Astrocyte (in vitro differentiated cells and primary cell): ENCODE data around the gene FCER1G. TPM values are rescaled to one million over a fixed set of nuclear protein-coding genes. Genes with fewer than 3 reads are reported as not detected.

Source experiments
- DNase-seq: peaks from one replicate; pipeline ENCODE4 v3.0.0-alpha.2; 2010; ENCODE audit warnings: low read depth
- FAIRE-seq: peaks from 2 replicates; lab custom pipeline; 2011; peaks lifted over from hg19 to GRCh38; lab: Jason Lieb, UNC
- H2AFZ ChIP-seq: 2 replicates; pipeline ENCODE4 v1.6.0; 2012; ENCODE audit warnings: low read depth, low read length, inconsistent platforms
- H3K27ac ChIP-seq: 2 replicates; pipeline ENCODE4 v1.5.1; 2011; ENCODE audit warnings: low read depth, low read length, inconsistent platforms
- H3K27me3 ChIP-seq: 2 replicates; pipeline ENCODE4 v1.6.0; 2011; ENCODE audit warnings: low read length, inconsistent platforms; ENCODE audit not compliant: insufficient read depth
- H3K36me3 ChIP-seq: 2 replicates; pipeline ENCODE4 v1.5.1; 2011; ENCODE audit warnings: low read length, inconsistent platforms; ENCODE audit not compliant: insufficient read depth
- H3K4me1 ChIP-seq: 2 replicates; pipeline ENCODE4 v1.5.1; 2011; ENCODE audit warnings: low read length, inconsistent platforms; ENCODE audit not compliant: insufficient read depth
- H3K4me2 ChIP-seq: 2 replicates; pipeline ENCODE4 v1.6.0; 2012; ENCODE audit warnings: low read length, inconsistent platforms
- H3K4me3 ChIP-seq: 2 replicates; pipeline ENCODE4 v1.5.1; 2011; ENCODE audit warnings: low read depth, mild to moderate bottlenecking, low read length, inconsistent platforms; ENCODE audit not compliant: insufficient read depth
- H3K79me2 ChIP-seq: 2 replicates; pipeline ENCODE4 v1.6.0; 2012; ENCODE audit warnings: mild to moderate bottlenecking, low read length, inconsistent platforms; ENCODE audit not compliant: insufficient read depth
- H3K9ac ChIP-seq: 2 replicates; pipeline ENCODE4 v1.6.0; 2012; ENCODE audit warnings: mild to moderate bottlenecking, low read length, inconsistent platforms
- H3K9me3 ChIP-seq: 2 replicates; pipeline ENCODE4 v1.5.1; 2012; ENCODE audit warnings: low read depth, mild to moderate bottlenecking, low read length, inconsistent platforms; ENCODE audit not compliant: insufficient read depth
- H4K20me1 ChIP-seq: 2 replicates; pipeline ENCODE4 v1.6.0; 2012; ENCODE audit warnings: low read length, inconsistent platforms; ENCODE audit not compliant: insufficient read depth
- H3K27ac Mint-ChIP-seq: one replicate; pipeline ENCODE4 v1.8.0; 2021; ENCODE audit warnings: mild to moderate bottlenecking, mixed read lengths; ENCODE audit not compliant: unreplicated experiment
- H3K27me3 Mint-ChIP-seq: one replicate; pipeline ENCODE4 v1.8.0; 2021; ENCODE audit warnings: low read depth, mixed read lengths; ENCODE audit not compliant: unreplicated experiment
- H3K36me3 Mint-ChIP-seq: one replicate; pipeline ENCODE4 v1.8.0; 2021; ENCODE audit warnings: low read depth, mixed read lengths; ENCODE audit not compliant: unreplicated experiment
- H3K4me1 Mint-ChIP-seq: one replicate; pipeline ENCODE4 v1.8.0; 2021; ENCODE audit warnings: low read depth, mixed read lengths; ENCODE audit not compliant: unreplicated experiment
- H3K4me3 Mint-ChIP-seq: one replicate; pipeline ENCODE4 v1.8.0; 2021; ENCODE audit warnings: mild to moderate bottlenecking, moderate library complexity, mixed read lengths; ENCODE audit not compliant: unreplicated experiment
- H3K9me3 Mint-ChIP-seq: one replicate; pipeline ENCODE4 v1.8.0; 2021; ENCODE audit warnings: mild to moderate bottlenecking, mixed read lengths; ENCODE audit not compliant: unreplicated experiment
- CTCF ChIP-seq: IDR thresholded peaks from 2 replicates; pipeline ENCODE4 v1.5.1; 2011; ENCODE audit warnings: low read depth, mild to moderate bottlenecking, inconsistent platforms, low read length, moderate library complexity; ENCODE audit not compliant: insufficient read depth
- EZH2 ChIP-seq: IDR thresholded peaks from 2 replicates; pipeline ENCODE4 v1.6.1; 2012; ENCODE audit warnings: mild to moderate bottlenecking, low read length, inconsistent platforms; ENCODE audit not compliant: insufficient read depth
- total RNA-seq: library from RNA; stranded (reverse); gene quantifications from 2 replicates; pipeline ENCODE4 v1.2.1, GENCODE V29; 2021

Gene FCER1G
- total RNA-seq, 1 donor from 2014 or later, result 0.68 TPM

GRCh38 chr1:161259765-161260164 lies 44.7 kb downstream of the FCER1G start:
- H3K27ac Mint-ChIP-seq, result no peak overlapping the region
- no peak for FAIRE-seq
- H3K9ac ChIP-seq, result no peak overlapping the region
- H3K9me3 ChIP-seq, result peaks cover 8% of the 10 kb centered on the region
- peaks cover 40% of the 10 kb centered on the region for H3K27me3 ChIP-seq
- DNase-seq, result no peak
- no peaks in the 10 kb centered on the region for H3K4me1 Mint-ChIP-seq
- H3K4me2 ChIP-seq, result no peak overlapping the region
- no peak overlapping the region for H3K4me3 ChIP-seq
- H3K9me3 Mint-ChIP-seq, result peaks cover 18% of the 10 kb centered on the region
- peaks cover 6% of the 10 kb centered on the region for H3K4me1 ChIP-seq
- peaks cover 3% of the 10 kb centered on the region for H3K36me3 Mint-ChIP-seq
- TF ChIP-seq CTCF, result no peak
- TF ChIP-seq EZH2, result no peak
- no peaks in the 10 kb centered on the region for H4K20me1 ChIP-seq
- no peaks in the 10 kb centered on the region for H3K36me3 ChIP-seq
- H2AFZ ChIP-seq, result no peak overlapping the region
- H3K4me3 Mint-ChIP-seq, result peak overlapping the region; percentile 62
- no peak overlapping the region for H3K27ac ChIP-seq
- peaks cover 49% of the 10 kb centered on the region for H3K27me3 Mint-ChIP-seq
- no peaks in the 10 kb centered on the region for H3K79me2 ChIP-seq

- H3K4me3 Mint-ChIP-seq, result no peak overlapping the region
- H3K36me3 ChIP-seq, result no peaks in the 10 kb centered on the region
- no peak overlapping the region for H3K27ac Mint-ChIP-seq
- H3K27me3 ChIP-seq, result peaks cover 40% of the 10 kb centered on the region
- peaks cover 8% of the 10 kb centered on the region for H3K9me3 ChIP-seq
- no peaks in the 10 kb centered on the region for H3K4me1 Mint-ChIP-seq
- no peaks in the 10 kb centered on the region for H4K20me1 ChIP-seq
- peaks cover 47% of the 10 kb centered on the region for H3K27me3 Mint-ChIP-seq
- peaks cover 6% of the 10 kb centered on the region for H3K4me1 ChIP-seq
- H3K79me2 ChIP-seq, result no peaks in the 10 kb centered on the region
- H3K9me3 Mint-ChIP-seq, result peaks cover 14% of the 10 kb centered on the region
- H2AFZ ChIP-seq, result no peak overlapping the region
- H3K36me3 Mint-ChIP-seq, result peaks cover 3% of the 10 kb centered on the region
- no peak overlapping the region for H3K27ac ChIP-seq
- H3K4me3 ChIP-seq, result no peak overlapping the region
- FAIRE-seq (no peak), DNase-seq (no peak)
- no peak overlapping the region for H3K4me2 ChIP-seq
- TF ChIP-seq EZH2 (no peak), CTCF (no peak)
- H3K9ac ChIP-seq, result no peak overlapping the region
Observed at GRCh38 chr1:161260376-161261260, 45.5 kb downstream of the FCER1G start.
